HCT116 (cell line): ENCODE results near the gene RUNDC3A. TPM values are rescaled to one million over a fixed set of nuclear protein-coding genes. Genes with fewer than 3 reads are reported as not detected.

ENCODE experiments used
- ATAC-seq: fragments of 200-7000 bp; cut with Tn5 transposase; 2 replicates; pipeline ENCODE4 v1.9.1; 2020; ENCODE audit warnings: mild to moderate bottlenecking, moderate library complexity
- BruUV-seq: library from RNA; stranded (reverse); fragments of 400-500 nt; replicated peaks from 2 replicates; lab custom pipeline; 2021; lab: Mats Ljungman, UMichigan
- CTCF ChIA-PET: fragments of 300-600 bp; sonication (Branson Sonifier 250); formaldehyde crosslinking; loops from one replicate; lab custom pipeline; 2021; ENCODE audit warnings: antibody characterized with exemption; lab: Charles Lee
- POLR2A ChIA-PET: fragments of 300-600, 350-600 bp; sonication (Branson Sonifier 250); formaldehyde crosslinking; loops from one replicate; lab custom pipeline; 2021; ENCODE audit warnings: antibody characterized with exemption; lab: Charles Lee
- RAD21 ChIA-PET, 2 experiments: fragments of 300-600 bp; sonication (Branson Sonifier 250); formaldehyde crosslinking; loops; one replicate each; lab custom pipeline; 2023; ENCODE audit warnings: low total read pairs in 2 of 2; ENCODE audit not compliant: uncharacterized antibody in 2 of 2, unreplicated experiment in 2 of 2, low non-redundant PET in 1 of 2; lab: Charles Lee
- DNase-seq: peaks from one replicate; pipeline ENCODE4 v3.0.0-alpha.2; 2010; ENCODE audit warnings: low read depth, low spot score
- H2AFZ ChIP-seq: fragments of 200-600 bp; shearing (Covaris generic), sonication (generic); 2 replicates; pipeline ENCODE4 v1.6.1; 2017; ENCODE audit warnings: low read depth, mixed run types, mixed read lengths, antibody characterized with exemption, low read length; ENCODE audit not compliant: poor library complexity, severe bottlenecking
- H3K27ac ChIP-seq: 2 replicates; pipeline ENCODE4 v1.5.1; 2012; ENCODE audit warnings: low read depth, low read length
- H3K27me3 ChIP-seq: fragments of 200-600 bp; sonication (generic); 2 replicates; pipeline ENCODE4 v1.6.1; 2016; ENCODE audit warnings: mixed run types, low read length, mixed read lengths; ENCODE audit not compliant: insufficient read depth
- H3K36me3 ChIP-seq, 2 experiments: fragments of 200-500 bp in 1 of 2; fragments of 200-600 bp in 1 of 2; sonication (Bioruptor generic) in 1 of 2; sonication (generic) in 1 of 2; 2 replicates each; pipeline versions ENCODE4 v1.5.1 to v1.6.1; 2014 to 2016; ENCODE audit warnings: low read length in 2 of 2, inconsistent platforms in 1 of 2, mixed read lengths in 1 of 2, mixed run types in 1 of 2; ENCODE audit not compliant: insufficient read depth in 2 of 2, control insufficient read depth in 1 of 2
- H3K4me1 ChIP-seq, 2 experiments: fragments of 200-600 bp in 1 of 2; sonication (generic) in 1 of 2; 2 replicates each; pipeline versions ENCODE4 v1.5.1 to v1.6.1; 2012 to 2017; ENCODE audit warnings: low read length in 2 of 2, inconsistent platforms in 1 of 2, mild to moderate bottlenecking in 1 of 2, mixed read lengths in 1 of 2, mixed run types in 1 of 2, moderate library complexity in 1 of 2; ENCODE audit not compliant: insufficient read depth in 2 of 2, control insufficient read depth in 1 of 2
- H3K4me2 ChIP-seq: fragments of 200-600 bp; sonication (generic); 2 replicates; pipeline ENCODE4 v1.6.1; 2017; ENCODE audit warnings: mixed run types, low read length, mixed read lengths
- H3K4me3 ChIP-seq, 2 experiments: fragments of 200-600 bp in 1 of 2; sonication (generic) in 1 of 2; replicated peaks in 1 of 2; 2 replicates each; pipeline ENCODE4 v1.5.1; 2011 to 2016; ENCODE audit warnings: low read length in 2 of 2, control low read depth in 1 of 2, low read depth in 1 of 2, mild to moderate bottlenecking in 1 of 2, mixed read lengths in 1 of 2, mixed run types in 1 of 2
- H3K79me2 ChIP-seq: fragments of 200-600 bp; sonication (generic); 2 replicates; pipeline ENCODE4 v1.6.1; 2017; ENCODE audit warnings: mild to moderate bottlenecking, mixed run types, low read length, moderate library complexity, mixed read lengths; ENCODE audit not compliant: insufficient read depth
- H3K9ac ChIP-seq: fragments of 200-600 bp; sonication (generic); 2 replicates; pipeline ENCODE4 v1.6.1; 2016; ENCODE audit warnings: low read length, mixed read lengths
- H3K9me2 ChIP-seq: fragments of 200-600 bp; sonication (generic), shearing (Covaris generic); 2 replicates; pipeline ENCODE4 v1.6.1; 2017; ENCODE audit warnings: mixed run types, mild to moderate bottlenecking, moderate library complexity; ENCODE audit not compliant: insufficient read depth
- H3K9me3 ChIP-seq, 2 experiments: fragments of 200-500 bp in 1 of 2; fragments of 200-600 bp in 1 of 2; sonication (Bioruptor generic) in 1 of 2; sonication (generic) in 1 of 2; 2 replicates each; pipeline ENCODE4 v1.6.1; 2014 to 2017; ENCODE audit warnings: low read length in 2 of 2, mixed read lengths in 2 of 2, inconsistent platforms in 1 of 2, low read depth in 1 of 2, mild to moderate bottlenecking in 1 of 2, mixed run types in 1 of 2, moderate library complexity in 1 of 2; ENCODE audit not compliant: control insufficient read depth in 1 of 2, insufficient read depth in 1 of 2
- H4K20me1 ChIP-seq: fragments of 200-600 bp; sonication (generic), shearing (Covaris generic); 2 replicates; pipeline ENCODE4 v1.6.1; 2017; ENCODE audit warnings: mixed run types, mild to moderate bottlenecking, moderate library complexity; ENCODE audit not compliant: insufficient read depth
- CEBPB ChIP-seq: IDR thresholded peaks from 2 replicates; pipeline ENCODE4 v1.6.1; 2012; ENCODE audit warnings: low read depth
- EZH2 ChIP-seq: fragments of 200-600 bp; sonication (generic); IDR thresholded peaks from 2 replicates; pipeline ENCODE4 v1.6.1; 2017; ENCODE audit warnings: antibody characterized with exemption, mixed run types
- JUND ChIP-seq: IDR thresholded peaks from 2 replicates; pipeline ENCODE4 v1.6.1; 2012
- SIN3A ChIP-seq: IDR thresholded peaks from 2 replicates; pipeline ENCODE4 v1.6.1; 2012; ENCODE audit warnings: low read depth
- SRF ChIP-seq: IDR thresholded peaks from 2 replicates; pipeline ENCODE4 v1.6.1; 2012; ENCODE audit warnings: low read depth
- TCF7L2 ChIP-seq: IDR thresholded peaks from 2 replicates; pipeline ENCODE4 v1.7.0; 2011; ENCODE audit warnings: borderline replicate concordance, inconsistent platforms; ENCODE audit not compliant: insufficient read depth, insufficient read length; ENCODE audit errors: extremely low read depth
- ZNF274 ChIP-seq: fragments of 200-500 bp; sonication (Bioruptor generic); IDR thresholded peaks from 2 replicates; pipeline ENCODE4 v1.6.1; 2014; ENCODE audit warnings: mild to moderate bottlenecking, low read depth, low read length, inconsistent platforms
- intact Hi-C: fragments of 100-400 bp; cut with micrococcal nuclease; formaldehyde crosslinking; loops from 2 replicates; pipeline ENCODE4 v1.10.0; 2022
- total RNA-seq: library from RNA; stranded (reverse); gene quantifications from one replicate; pipeline ENCODE4 v1.2.1, GENCODE V29; 2021; ENCODE audit not compliant: unreplicated experiment
- TF ChIP-seq, protein P1 (sequence below): IDR thresholded peaks from 2 replicates; pipeline ENCODE4 v1.6.1; 2012; ENCODE audit warnings: low read depth

The RUNDC3A gene
- total RNA-seq, 1 experiment from 2014 or later = 0.61 TPM

DNA sequence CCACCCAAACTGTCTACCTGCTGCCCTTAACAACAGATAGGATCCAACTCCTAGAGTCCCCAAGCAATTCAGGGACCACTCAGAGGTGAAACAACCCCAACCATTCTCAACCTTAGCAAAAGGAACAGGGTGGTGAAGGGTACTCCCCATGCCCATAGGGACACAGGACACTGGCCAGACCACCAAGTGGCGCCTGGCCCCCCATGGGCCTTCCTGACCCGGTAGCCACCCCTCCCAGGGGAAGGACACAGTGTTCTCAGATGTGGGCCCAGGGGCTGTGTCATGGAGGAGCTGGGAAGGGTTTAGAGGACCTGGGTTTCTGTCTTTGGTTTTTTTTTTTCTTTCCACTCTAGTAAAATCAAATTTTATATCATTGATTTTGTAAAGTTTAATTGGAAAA lies 25.9 kb downstream of the RUNDC3A start:
- TF ChIP-seq, protein P1, sequence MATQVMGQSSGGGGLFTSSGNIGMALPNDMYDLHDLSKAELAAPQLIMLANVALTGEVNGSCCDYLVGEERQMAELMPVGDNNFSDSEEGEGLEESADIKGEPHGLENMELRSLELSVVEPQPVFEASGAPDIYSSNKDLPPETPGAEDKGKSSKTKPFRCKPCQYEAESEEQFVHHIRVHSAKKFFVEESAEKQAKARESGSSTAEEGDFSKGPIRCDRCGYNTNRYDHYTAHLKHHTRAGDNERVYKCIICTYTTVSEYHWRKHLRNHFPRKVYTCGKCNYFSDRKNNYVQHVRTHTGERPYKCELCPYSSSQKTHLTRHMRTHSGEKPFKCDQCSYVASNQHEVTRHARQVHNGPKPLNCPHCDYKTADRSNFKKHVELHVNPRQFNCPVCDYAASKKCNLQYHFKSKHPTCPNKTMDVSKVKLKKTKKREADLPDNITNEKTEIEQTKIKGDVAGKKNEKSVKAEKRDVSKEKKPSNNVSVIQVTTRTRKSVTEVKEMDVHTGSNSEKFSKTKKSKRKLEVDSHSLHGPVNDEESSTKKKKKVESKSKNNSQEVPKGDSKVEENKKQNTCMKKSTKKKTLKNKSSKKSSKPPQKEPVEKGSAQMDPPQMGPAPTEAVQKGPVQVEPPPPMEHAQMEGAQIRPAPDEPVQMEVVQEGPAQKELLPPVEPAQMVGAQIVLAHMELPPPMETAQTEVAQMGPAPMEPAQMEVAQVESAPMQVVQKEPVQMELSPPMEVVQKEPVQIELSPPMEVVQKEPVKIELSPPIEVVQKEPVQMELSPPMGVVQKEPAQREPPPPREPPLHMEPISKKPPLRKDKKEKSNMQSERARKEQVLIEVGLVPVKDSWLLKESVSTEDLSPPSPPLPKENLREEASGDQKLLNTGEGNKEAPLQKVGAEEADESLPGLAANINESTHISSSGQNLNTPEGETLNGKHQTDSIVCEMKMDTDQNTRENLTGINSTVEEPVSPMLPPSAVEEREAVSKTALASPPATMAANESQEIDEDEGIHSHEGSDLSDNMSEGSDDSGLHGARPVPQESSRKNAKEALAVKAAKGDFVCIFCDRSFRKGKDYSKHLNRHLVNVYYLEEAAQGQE = no peak
- TF ChIP-seq CEBPB (no peak), JUND (no peak), EZH2 (no peak), SIN3A (no peak), TCF7L2 (no peak), ZNF274 (no peak), SRF (no peak)
- TF ChIP-seq, all 23 proteins: peak for 0
- ChIA-PET POLR2A (no interaction called here), CTCF (no interaction called here), RAD21 (no interaction called here)
- Histone ChIP-seq H3K4me1 (peaks cover 3 to 17% of the 10 kb centered on the region in 2 experiments; a peak in 3 of 4 replicates), H4K20me1 (no peaks in the 10 kb centered on the region), H3K36me3 (no peaks in the 10 kb centered on the region), H3K27ac (no peak overlapping the region), H3K9ac (no peak overlapping the region), H3K4me3 (no peak overlapping the region), H3K9me3 (no peaks in the 10 kb centered on the region), H3K27me3 (no peaks in the 10 kb centered on the region), H3K79me2 (no peaks in the 10 kb centered on the region), H3K4me2 (no peak overlapping the region), H3K9me2 (no peaks in the 10 kb centered on the region), H2AFZ (no peak overlapping the region)
- ATAC-seq (no peak), DNase-seq (no peak)
- no TSS peak for BruUV-seq
- intact Hi-C loops = no loop called here
